Measurements from ENCODE around the gene JAZF1.

DNA sequence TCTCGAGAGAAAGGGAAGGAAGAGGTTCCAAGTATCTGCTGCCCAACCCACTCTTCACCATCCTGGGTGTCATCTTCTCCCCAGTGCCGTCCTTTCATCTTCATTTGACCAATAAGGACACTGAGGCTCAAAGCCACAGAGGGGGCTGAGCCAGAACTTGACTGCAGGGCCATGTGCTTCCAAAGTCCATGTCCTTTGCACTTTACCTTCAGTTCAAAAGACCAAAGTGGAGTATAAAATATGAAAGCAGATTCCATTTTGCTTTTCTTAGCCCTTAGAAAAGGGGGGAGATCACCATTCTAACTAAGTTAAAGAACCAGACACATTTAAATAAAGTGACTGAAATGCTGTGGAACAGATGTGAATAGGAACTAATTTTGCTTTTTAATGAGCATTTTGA lies 56.2 kb downstream of the JAZF1 start:
- TF ChIP-seq ZNF274 (IDR thresholded peaks at IDR 0.05; ENCODE audit: insufficient read depth, insufficient read length) (no peak), CREM (IDR thresholded peaks at IDR 0.05; ENCODE audit: low read depth) (no peak), POLR2AphosphoS5 (IDR thresholded peaks at IDR 0.05; ENCODE audit: low read length) (no peak), CREB1 (IDR thresholded peaks at IDR 0.05; ENCODE audit: low read depth) (no peak), POLR2A (IDR thresholded peaks at IDR 0.05; ENCODE audit: low read depth, low read length) (no peak), EZH2 (IDR thresholded peaks at IDR 0.05; ENCODE audit: borderline replicate concordance, control insufficient read depth, low read depth, low read length) (no peak), ASH2L (IDR thresholded peaks at IDR 0.05; ENCODE audit: borderline replicate concordance, low read depth) (no peak)
- TF ChIP-seq, protein P1, sequence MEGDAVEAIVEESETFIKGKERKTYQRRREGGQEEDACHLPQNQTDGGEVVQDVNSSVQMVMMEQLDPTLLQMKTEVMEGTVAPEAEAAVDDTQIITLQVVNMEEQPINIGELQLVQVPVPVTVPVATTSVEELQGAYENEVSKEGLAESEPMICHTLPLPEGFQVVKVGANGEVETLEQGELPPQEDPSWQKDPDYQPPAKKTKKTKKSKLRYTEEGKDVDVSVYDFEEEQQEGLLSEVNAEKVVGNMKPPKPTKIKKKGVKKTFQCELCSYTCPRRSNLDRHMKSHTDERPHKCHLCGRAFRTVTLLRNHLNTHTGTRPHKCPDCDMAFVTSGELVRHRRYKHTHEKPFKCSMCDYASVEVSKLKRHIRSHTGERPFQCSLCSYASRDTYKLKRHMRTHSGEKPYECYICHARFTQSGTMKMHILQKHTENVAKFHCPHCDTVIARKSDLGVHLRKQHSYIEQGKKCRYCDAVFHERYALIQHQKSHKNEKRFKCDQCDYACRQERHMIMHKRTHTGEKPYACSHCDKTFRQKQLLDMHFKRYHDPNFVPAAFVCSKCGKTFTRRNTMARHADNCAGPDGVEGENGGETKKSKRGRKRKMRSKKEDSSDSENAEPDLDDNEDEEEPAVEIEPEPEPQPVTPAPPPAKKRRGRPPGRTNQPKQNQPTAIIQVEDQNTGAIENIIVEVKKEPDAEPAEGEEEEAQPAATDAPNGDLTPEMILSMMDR (IDR thresholded peaks at IDR 0.05 in 2 of 3, conservative IDR thresholded peaks at IDR 0.05 in 1 of 3; ENCODE audit: control insufficient read depth in 2 of 3, extremely low read depth in 1 of 3, insufficient read depth in 1 of 3, low read depth in 3 of 3, low read length in 3 of 3): no peak
- TF ChIP-seq, protein P2, sequence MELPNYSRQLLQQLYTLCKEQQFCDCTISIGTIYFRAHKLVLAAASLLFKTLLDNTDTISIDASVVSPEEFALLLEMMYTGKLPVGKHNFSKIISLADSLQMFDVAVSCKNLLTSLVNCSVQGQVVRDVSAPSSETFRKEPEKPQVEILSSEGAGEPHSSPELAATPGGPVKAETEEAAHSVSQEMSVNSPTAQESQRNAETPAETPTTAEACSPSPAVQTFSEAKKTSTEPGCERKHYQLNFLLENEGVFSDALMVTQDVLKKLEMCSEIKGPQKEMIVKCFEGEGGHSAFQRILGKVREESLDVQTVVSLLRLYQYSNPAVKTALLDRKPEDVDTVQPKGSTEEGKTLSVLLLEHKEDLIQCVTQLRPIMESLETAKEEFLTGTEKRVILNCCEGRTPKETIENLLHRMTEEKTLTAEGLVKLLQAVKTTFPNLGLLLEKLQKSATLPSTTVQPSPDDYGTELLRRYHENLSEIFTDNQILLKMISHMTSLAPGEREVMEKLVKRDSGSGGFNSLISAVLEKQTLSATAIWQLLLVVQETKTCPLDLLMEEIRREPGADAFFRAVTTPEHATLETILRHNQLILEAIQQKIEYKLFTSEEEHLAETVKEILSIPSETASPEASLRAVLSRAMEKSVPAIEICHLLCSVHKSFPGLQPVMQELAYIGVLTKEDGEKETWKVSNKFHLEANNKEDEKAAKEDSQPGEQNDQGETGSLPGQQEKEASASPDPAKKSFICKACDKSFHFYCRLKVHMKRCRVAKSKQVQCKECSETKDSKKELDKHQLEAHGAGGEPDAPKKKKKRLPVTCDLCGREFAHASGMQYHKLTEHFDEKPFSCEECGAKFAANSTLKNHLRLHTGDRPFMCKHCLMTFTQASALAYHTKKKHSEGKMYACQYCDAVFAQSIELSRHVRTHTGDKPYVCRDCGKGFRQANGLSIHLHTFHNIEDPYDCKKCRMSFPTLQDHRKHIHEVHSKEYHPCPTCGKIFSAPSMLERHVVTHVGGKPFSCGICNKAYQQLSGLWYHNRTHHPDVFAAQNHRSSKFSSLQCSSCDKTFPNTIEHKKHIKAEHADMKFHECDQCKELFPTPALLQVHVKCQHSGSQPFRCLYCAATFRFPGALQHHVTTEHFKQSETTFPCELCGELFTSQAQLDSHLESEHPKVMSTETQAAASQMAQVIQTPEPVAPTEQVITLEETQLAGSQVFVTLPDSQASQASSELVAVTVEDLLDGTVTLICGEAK (IDR thresholded peaks at IDR 0.05; ENCODE audit: borderline replicate concordance): no peak
